HEK293 (cell line): ENCODE data around the gene CDH26.
"Not testable (repeated sequence)": the region's sequence is repeated elsewhere in the genome, so short reads cannot be mapped to it uniquely, and the experiment has no call there.

ENCODE experiments used
- CTCF ChIP-seq: fragments of 450-650 bp; formaldehyde crosslinking; IDR thresholded peaks from 2 replicates; pipeline ENCODE4 v1.5.1; 2016; ENCODE audit warnings: missing biosample characterization, missing genetic modification characterization
- MYNN ChIP-seq: fragments of 450-650 bp; formaldehyde crosslinking; IDR thresholded peaks from 2 replicates; pipeline ENCODE4 v1.5.1; 2016; ENCODE audit warnings: missing biosample characterization, missing genetic modification characterization, borderline replicate concordance
- PBX3 ChIP-seq: sonication (generic); formaldehyde crosslinking; IDR thresholded peaks from 2 replicates; pipeline ENCODE4 v1.8.1; 2022; ENCODE audit warnings: mild to moderate bottlenecking, moderate library complexity, missing genetic modification reagents
- TCF7L2 ChIP-seq: IDR thresholded peaks from 2 replicates; pipeline ENCODE4 v1.6.1; 2011; ENCODE audit warnings: low read depth, mild to moderate bottlenecking, inconsistent platforms, low read length, moderate library complexity, borderline replicate concordance
- YY1 ChIP-seq: fragments of 450-650 bp; formaldehyde crosslinking; IDR thresholded peaks from 2 replicates; pipeline ENCODE4 v1.5.1; 2018; ENCODE audit warnings: missing biosample characterization, missing genetic modification characterization
- ZBTB7A ChIP-seq: fragments of 450-650 bp; formaldehyde crosslinking; IDR thresholded peaks from 2 replicates; pipeline ENCODE4 v1.5.1; 2016; ENCODE audit warnings: low read depth, missing biosample characterization, missing genetic modification characterization
- ZNF175 ChIP-seq: fragments of 450-650 bp; formaldehyde crosslinking; IDR thresholded peaks from 2 replicates; pipeline ENCODE4 v1.5.1; 2016; ENCODE audit warnings: missing biosample characterization, missing genetic modification characterization
- ZNF544 ChIP-seq: fragments of 450-650 bp; formaldehyde crosslinking; IDR thresholded peaks from 2 replicates; pipeline ENCODE4 v1.5.0; 2017; ENCODE audit warnings: missing biosample characterization, missing genetic modification characterization
- ZNF639 ChIP-seq: fragments of 450-650 bp; formaldehyde crosslinking; IDR thresholded peaks from 2 replicates; pipeline ENCODE4 v1.5.1; 2016; ENCODE audit warnings: missing biosample characterization, missing genetic modification characterization
- ZNF785 ChIP-seq: fragments of 450-650 bp; formaldehyde crosslinking; IDR thresholded peaks from 2 replicates; pipeline ENCODE4 v1.5.1; 2016; ENCODE audit warnings: missing biosample characterization, missing genetic modification characterization

- TF ChIP-seq ZNF175 (tag by site-specific recombination); CTCF; ZNF639 (tag by site-specific recombination); PBX3 (CRISPR knock-in tag); ZBTB7A (tag by site-specific recombination); MYNN (tag by site-specific recombination); ZNF544; TCF7L2; YY1 (tag by site-specific recombination); ZNF785: not testable (repeated sequence)
Measured at GRCh38 chr20:60041436-60042165, 83.4 kb downstream of the CDH26 start.
